Thyroid gland (tissue), 4 donors: Measurements from ENCODE around the gene VPS35L. TPM values are rescaled to one million over a fixed set of nuclear protein-coding genes. Genes with fewer than 3 reads are reported as not detected.
A peak's percentile ranks its signal among the peaks of the same experiment; 100 is the strongest.

ENCODE experiments used
- DNase-seq, 2 donors: peaks; one replicate each; pipeline ENCODE4 v3.0.0-alpha.2; 2019
- H3K27ac ChIP-seq, 3 donors: fragments of 200-600 bp; sonication (generic); 1 replicate in 2 of 3; 2 replicates in 1 of 3; pipeline ENCODE4 v1.5.1; 2016 to 2019; ENCODE audit warnings: mild to moderate bottlenecking in 1 of 3, moderate library complexity in 1 of 3
- H3K27me3 ChIP-seq: fragments of 200-600 bp; sonication (generic); one replicate; pipeline ENCODE4 v1.5.1; 2019
- H3K36me3 ChIP-seq, 2 donors: fragments of 200-600 bp; sonication (generic); one replicate each; pipeline ENCODE4 v1.5.1; 2016 to 2019
- H3K4me1 ChIP-seq, 2 donors: fragments of 200-600 bp; sonication (generic); one replicate each; pipeline ENCODE4 v1.5.1; 2017 to 2019
- H3K4me3 ChIP-seq, 3 donors: fragments of 200-600 bp; sonication (generic); replicated peaks in 1 of 3; 1 replicate in 2 of 3; 2 replicates in 1 of 3; pipeline ENCODE4 v1.5.1; 2016; ENCODE audit warnings: mild to moderate bottlenecking in 1 of 3
- H3K9me3 ChIP-seq: fragments of 200-600 bp; sonication (generic); one replicate; pipeline ENCODE4 v1.5.1; 2017
- POLR2A ChIP-seq, 2 donors: fragments of 450-650 bp; IDR thresholded peaks; one replicate each; pipeline ENCODE4 v1.6.1; 2017; ENCODE audit warnings: antibody characterized with exemption in 2 of 2, mild to moderate bottlenecking in 2 of 2, moderate library complexity in 1 of 2
- WGBS, 2 donors: methylation state at CpG; one replicate each; pipeline ENCODE4 v1.1.5; 2017; 5-methylcytosine and 5-hydroxymethylcytosine counted together
- intact Hi-C: fragments of 100-400 bp; cut with DNase I; formaldehyde crosslinking; loops from one replicate; pipeline ENCODE4 v1.15.1; 2023
- total RNA-seq, 4 donors: library from RNA; depleted of rRNA; stranded (reverse); fragments of >200 nt; gene quantifications; one replicate each; pipeline ENCODE4 v1.2.3, GENCODE V29; 2016
- TF ChIP-seq, protein P1 (sequence below), 6 experiments: fragments of 200-600 bp in 3 of 6; fragments of 450-650 bp in 3 of 6; sonication (generic) in 3 of 6; IDR thresholded peaks; one replicate each; pipeline ENCODE4 v1.5.1; 2016 to 2019; ENCODE audit warnings: antibody characterized with exemption in 6 of 6, mild to moderate bottlenecking in 2 of 6, inconsistent platforms in 1 of 6, moderate library complexity in 1 of 6

The VPS35L gene
- total RNA-seq, 4 donors from 2014 or later, result 64.9 to 74.3 (median 68.8) TPM

DNA sequence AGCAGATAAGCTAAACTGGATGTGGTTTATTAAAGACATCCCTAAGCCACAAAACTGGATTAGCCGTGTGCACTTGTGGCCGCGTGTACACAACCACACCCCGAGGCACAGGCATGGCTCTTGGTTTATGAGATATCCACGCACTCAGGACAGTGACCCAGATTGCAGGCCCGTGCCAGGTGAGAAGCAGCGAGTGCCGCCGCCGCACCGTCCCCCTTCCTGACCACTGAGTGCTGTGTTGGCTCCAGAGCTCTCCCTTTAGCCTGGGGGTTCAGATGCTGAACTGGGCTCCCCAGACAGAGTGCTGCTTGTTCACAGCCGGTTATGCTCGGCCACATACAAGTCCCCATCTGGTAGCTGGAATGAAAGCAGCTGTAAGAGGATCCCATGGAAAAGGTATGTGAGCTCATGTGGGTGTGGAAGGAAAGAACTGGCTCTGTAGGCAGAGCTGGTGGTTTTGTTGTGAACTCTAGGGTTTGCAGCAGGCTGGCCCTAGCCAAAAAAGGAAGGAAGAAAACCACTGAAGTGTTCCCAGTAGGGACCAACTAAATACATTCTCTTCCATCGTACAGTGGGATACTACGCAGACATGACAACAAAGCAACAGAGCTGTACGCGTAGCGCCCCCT, 133.0 kb downstream of the VPS35L start:
- TF ChIP-seq, protein P1, sequence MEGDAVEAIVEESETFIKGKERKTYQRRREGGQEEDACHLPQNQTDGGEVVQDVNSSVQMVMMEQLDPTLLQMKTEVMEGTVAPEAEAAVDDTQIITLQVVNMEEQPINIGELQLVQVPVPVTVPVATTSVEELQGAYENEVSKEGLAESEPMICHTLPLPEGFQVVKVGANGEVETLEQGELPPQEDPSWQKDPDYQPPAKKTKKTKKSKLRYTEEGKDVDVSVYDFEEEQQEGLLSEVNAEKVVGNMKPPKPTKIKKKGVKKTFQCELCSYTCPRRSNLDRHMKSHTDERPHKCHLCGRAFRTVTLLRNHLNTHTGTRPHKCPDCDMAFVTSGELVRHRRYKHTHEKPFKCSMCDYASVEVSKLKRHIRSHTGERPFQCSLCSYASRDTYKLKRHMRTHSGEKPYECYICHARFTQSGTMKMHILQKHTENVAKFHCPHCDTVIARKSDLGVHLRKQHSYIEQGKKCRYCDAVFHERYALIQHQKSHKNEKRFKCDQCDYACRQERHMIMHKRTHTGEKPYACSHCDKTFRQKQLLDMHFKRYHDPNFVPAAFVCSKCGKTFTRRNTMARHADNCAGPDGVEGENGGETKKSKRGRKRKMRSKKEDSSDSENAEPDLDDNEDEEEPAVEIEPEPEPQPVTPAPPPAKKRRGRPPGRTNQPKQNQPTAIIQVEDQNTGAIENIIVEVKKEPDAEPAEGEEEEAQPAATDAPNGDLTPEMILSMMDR (IDR thresholded peaks at IDR 0.05), result no peak
- TF ChIP-seq POLR2A (IDR thresholded peaks at IDR 0.05), result no peak
- Histone ChIP-seq H3K27ac (no peak overlapping the region), H3K9me3 (no peaks in the 10 kb centered on the region), H3K27me3 (no peaks in the 10 kb centered on the region), H3K4me1 (peaks cover 0 to 13% of the 10 kb centered on the region in 2 donors), H3K36me3 (peaks cover 12 to 17% of the 10 kb centered on the region in 2 donors), H3K4me3 (no peak overlapping the region)
- 89 to 92% methylated on average over 18 of the region's 18 CpGs for WGBS, 2 donors
- no peak for DNase-seq
- intact Hi-C loops, result no loop called here

DNA sequence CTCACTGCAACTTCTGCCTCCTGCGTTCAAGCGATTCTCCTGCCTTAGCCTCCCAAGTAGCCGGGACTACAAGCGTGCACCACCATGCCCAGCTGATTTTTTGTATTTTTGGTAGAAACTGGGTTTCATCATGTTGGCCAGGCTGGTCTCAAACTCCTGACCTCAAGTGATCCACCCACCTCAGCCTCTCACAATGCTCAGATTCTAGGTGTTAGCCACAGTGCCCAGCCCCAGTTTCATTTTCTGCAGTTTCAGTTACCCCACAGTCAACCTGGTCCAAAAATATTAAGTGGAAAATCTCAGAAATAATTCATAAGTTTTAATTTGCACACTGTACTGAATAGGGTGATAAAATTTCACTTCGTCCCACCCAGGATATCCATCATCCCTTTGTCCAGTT, 133.8 kb downstream of the VPS35L start:
- Histone ChIP-seq H3K27ac (no peak overlapping the region), H3K4me1 (peaks cover 0 to 13% of the 10 kb centered on the region in 2 donors), H3K4me3 (no peak overlapping the region), H3K27me3 (no peaks in the 10 kb centered on the region), H3K9me3 (no peaks in the 10 kb centered on the region), H3K36me3 (peaks cover 11 to 14% of the 10 kb centered on the region in 2 donors)
- 91 to 94% methylated on average over 5 of the region's 5 CpGs for WGBS, 2 donors
- intact Hi-C loops, result no loop called here
- TF ChIP-seq, protein P1 (IDR thresholded peaks at IDR 0.05), result no peak
- no peak for TF ChIP-seq POLR2A (IDR thresholded peaks at IDR 0.05)
- DNase-seq, result no peak

DNA sequence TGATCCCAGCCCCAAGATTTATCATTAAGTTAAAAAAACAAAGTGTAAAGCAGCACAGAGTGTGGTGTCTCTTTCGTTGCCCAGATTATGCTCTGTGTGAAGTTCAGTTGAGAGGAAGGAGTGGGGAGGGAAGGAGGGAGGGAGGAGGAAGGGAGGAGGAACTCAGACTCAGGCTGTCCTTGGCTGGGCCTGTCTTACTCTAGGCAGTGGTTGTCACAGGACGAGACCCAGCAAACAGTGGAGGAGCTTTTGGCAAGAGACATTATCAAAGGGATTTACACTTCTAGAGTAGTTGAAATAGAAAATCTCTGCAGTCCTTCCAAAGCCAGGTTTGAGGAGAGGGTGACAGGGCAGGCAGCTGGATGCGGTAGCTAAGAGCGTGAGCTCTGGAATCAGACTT, 134.7 kb downstream of the VPS35L start:
- H3K4me3 ChIP-seq, result no peak overlapping the region
- peak overlapping the region; percentile 14 to 60 (median 36) for H3K27ac ChIP-seq
- no peaks in the 10 kb centered on the region for H3K9me3 ChIP-seq
- 68 to 75% methylated on average over 4 of the region's 4 CpGs for WGBS, 2 donors
- intact Hi-C loops, result no loop called here
- no peaks in the 10 kb centered on the region for H3K27me3 ChIP-seq
- no peak for DNase-seq
- peaks cover 0 to 13% of the 10 kb centered on the region in 2 donors for H3K4me1 ChIP-seq
- TF ChIP-seq, protein P1 (IDR thresholded peaks at IDR 0.05), result no peak
- TF ChIP-seq POLR2A (IDR thresholded peaks at IDR 0.05), result no peak
- H3K36me3 ChIP-seq, result peaks cover 6 to 14% of the 10 kb centered on the region in 2 donors

DNA sequence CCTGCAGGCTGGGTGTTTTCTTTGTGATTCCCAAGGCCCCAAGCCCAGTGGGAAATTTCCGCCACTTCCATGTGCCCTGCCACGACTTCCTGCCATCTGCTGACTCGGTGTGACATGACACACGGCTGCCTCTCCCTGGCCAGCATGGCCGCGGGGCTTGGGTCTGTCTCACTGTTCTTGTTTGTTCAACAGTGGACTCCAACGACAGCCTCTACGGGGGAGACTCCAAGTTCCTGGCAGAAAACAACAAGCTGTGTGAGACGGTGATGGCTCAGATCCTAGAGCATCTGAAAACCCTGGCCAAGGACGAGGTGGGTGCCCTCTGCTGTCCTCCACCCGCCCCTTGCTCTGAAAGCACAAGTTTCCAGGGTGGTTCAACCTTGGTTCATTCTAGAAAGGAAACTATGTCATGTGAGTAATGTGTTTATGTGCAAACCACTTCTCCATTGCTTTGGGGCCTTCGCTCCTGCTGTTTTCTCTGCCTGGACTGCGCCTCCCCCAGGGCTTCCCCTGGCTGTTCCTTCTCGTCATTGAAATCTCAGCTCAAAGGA, 135.7 kb downstream of the VPS35L start:
- DNase-seq, result peak; percentile 21 to 29
- Histone ChIP-seq H3K27me3 (no peaks in the 10 kb centered on the region), H3K4me3 (no peak overlapping the region), H3K36me3 (peaks cover 3 to 8% of the 10 kb centered on the region in 2 donors), H3K9me3 (no peaks in the 10 kb centered on the region), H3K4me1 (peaks cover 5 to 21% of the 10 kb centered on the region in 2 donors), H3K27ac (peak overlapping the region in 1 of 3 donors; percentile 60)
- no peak for TF ChIP-seq POLR2A (IDR thresholded peaks at IDR 0.05)
- intact Hi-C loops, result no loop called here
- 73 to 86% methylated on average over 7 to 14 of the region's 14 CpGs for WGBS, 2 donors

DNA sequence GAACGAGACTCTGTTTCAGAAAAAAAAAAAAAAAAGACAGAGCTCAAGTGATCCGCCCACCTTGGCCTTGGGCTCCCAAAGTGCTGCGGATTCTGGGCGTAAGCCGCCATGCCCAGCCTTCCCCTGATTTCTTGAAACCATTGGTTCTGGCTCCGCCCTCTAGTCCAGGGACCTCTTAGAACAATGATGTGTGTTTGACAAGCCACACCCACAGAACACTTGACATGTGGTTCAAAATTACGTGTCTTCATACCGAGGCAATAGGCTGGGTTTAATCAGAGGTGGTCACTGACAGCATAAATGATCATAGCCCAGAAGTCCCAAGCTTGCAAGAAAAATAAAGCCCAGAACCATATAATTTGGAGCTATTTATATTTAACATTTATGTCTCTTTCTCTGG, 139.5 kb downstream of the VPS35L start:
- peaks cover 23 to 55% of the 10 kb centered on the region in 2 donors for H3K4me1 ChIP-seq
- no peak for TF ChIP-seq POLR2A (IDR thresholded peaks at IDR 0.05)
- TF ChIP-seq, protein P1 (IDR thresholded peaks at IDR 0.05), result no peak
- no peaks in the 10 kb centered on the region for H3K27me3 ChIP-seq
- 96 to 97% methylated on average over 8 of the region's 8 CpGs for WGBS, 2 donors
- H3K36me3 ChIP-seq, result peaks cover 3 to 8% of the 10 kb centered on the region in 2 donors
- intact Hi-C loops, result no loop called here
- no peak for DNase-seq
- H3K27ac ChIP-seq, result peak overlapping the region in 1 of 3 donors; percentile 91
- no peaks in the 10 kb centered on the region for H3K9me3 ChIP-seq
- no peak overlapping the region for H3K4me3 ChIP-seq
